ENCODE results near the gene SLC45A2.

GRCh38 chr5:34009610-34010009 is 25.1 kb upstream of the SLC45A2 start:
- TF ChIP-seq CTCF (IDR thresholded peaks at IDR 0.05; ENCODE audit: insufficient read depth, low read length, poor library complexity, severe bottlenecking) (no peak), EZH2phosphoT487 (conservative IDR thresholded peaks at IDR 0.05; ENCODE audit: low read length) (no peak)
